ENCODE measurements around the gene GLB1L3.

GLB1L3 gene

GRCh38 chr11:134328433-134328832 lies 52.3 kb downstream of the GLB1L3 start:
- no peaks in the 10 kb centered on the region for H3K27me3 ChIP-seq (ENCODE audit: low read depth, low read length)
- no peaks in the 10 kb centered on the region for H3K9me3 ChIP-seq (ENCODE audit: control insufficient read depth in 1 of 2, low read length in 2 of 2)
- H3K36me3 ChIP-seq (ENCODE audit: control insufficient read depth in 1 of 2, insufficient read depth in 2 of 2, low read length in 2 of 2): no peaks in the 10 kb centered on the region
- H3K4me1 ChIP-seq (ENCODE audit: control insufficient read depth in 1 of 2, insufficient read depth in 2 of 2, low read length in 2 of 2): peaks cover 0 to 17% of the 10 kb centered on the region in 2 donors
- H3K4me3 ChIP-seq (ENCODE audit: low read depth in 1 of 2, low read length in 2 of 2): no peak overlapping the region
- no peak overlapping the region for H3K27ac ChIP-seq (ENCODE audit: low read length)

- H3K27ac ChIP-seq (ENCODE audit: low read length): no peak overlapping the region
- no peaks in the 10 kb centered on the region for H3K9me3 ChIP-seq (ENCODE audit: control insufficient read depth in 1 of 2, low read length in 2 of 2)
- peak overlapping the region; percentile 42 to 59 for H3K4me3 ChIP-seq (ENCODE audit: low read depth in 1 of 2, low read length in 2 of 2)
- peaks cover 0 to 17% of the 10 kb centered on the region in 2 donors for H3K4me1 ChIP-seq (ENCODE audit: control insufficient read depth in 1 of 2, insufficient read depth in 2 of 2, low read length in 2 of 2)
- no peaks in the 10 kb centered on the region for H3K36me3 ChIP-seq (ENCODE audit: control insufficient read depth in 1 of 2, insufficient read depth in 2 of 2, low read length in 2 of 2)
- no peaks in the 10 kb centered on the region for H3K27me3 ChIP-seq (ENCODE audit: low read depth, low read length)
Measured at GRCh38 chr11:134330611-134331353, 54.6 kb downstream of the GLB1L3 start.

- H3K9me3 ChIP-seq (ENCODE audit: control insufficient read depth in 1 of 2, low read length in 2 of 2): no peaks in the 10 kb centered on the region
Measured at GRCh38 chr11:134331354-134332188, 55.4 kb downstream of the GLB1L3 start, which contains the start of gene GLB1L2. TSS of gene GLB1L2 (plus strand) at chr11:134331988. CDS start at chr11:134332062, 74 bp downstream.

GRCh38 chr11:134332189-134332631 lies 56.0 kb downstream of the GLB1L3 start:
- Histone ChIP-seq H3K4me3 (ENCODE audit: low read depth in 1 of 2, low read length in 2 of 2) (peak overlapping the region; percentile 48 to 63), H3K27me3 (ENCODE audit: low read depth, low read length) (no peaks in the 10 kb centered on the region), H3K27ac (ENCODE audit: low read length) (no peak overlapping the region), H3K9me3 (ENCODE audit: control insufficient read depth in 1 of 2, low read length in 2 of 2) (no peaks in the 10 kb centered on the region), H3K36me3 (ENCODE audit: control insufficient read depth in 1 of 2, insufficient read depth in 2 of 2, low read length in 2 of 2) (no peaks in the 10 kb centered on the region), H3K4me1 (ENCODE audit: control insufficient read depth in 1 of 2, insufficient read depth in 2 of 2, low read length in 2 of 2) (peaks cover 0 to 17% of the 10 kb centered on the region in 2 donors)

More at GRCh38 chr11:134331354-134332188, 55.4 kb downstream of the GLB1L3 start, which contains the start of gene GLB1L2:
- no peak within 1 kb of the TSS for H3K27ac ChIP-seq (ENCODE audit: low read length)
- no peaks in the 10 kb centered on the region for H3K36me3 ChIP-seq (ENCODE audit: control insufficient read depth in 1 of 2, insufficient read depth in 2 of 2, low read length in 2 of 2)
- H3K4me3 ChIP-seq (ENCODE audit: low read depth in 1 of 2, low read length in 2 of 2): peak within 1 kb of the TSS; percentile 59 to 63
- H3K27me3 ChIP-seq (ENCODE audit: low read depth, low read length): no peaks in the 10 kb centered on the region
- peaks cover 0 to 17% of the 10 kb centered on the region in 2 donors for H3K4me1 ChIP-seq (ENCODE audit: control insufficient read depth in 1 of 2, insufficient read depth in 2 of 2, low read length in 2 of 2)

GRCh38 chr11:134332782-134333181 lies 56.6 kb downstream of the GLB1L3 start:
- Histone ChIP-seq H3K9me3 (ENCODE audit: control insufficient read depth in 1 of 2, low read length in 2 of 2) (no peaks in the 10 kb centered on the region), H3K27ac (ENCODE audit: low read length) (no peak overlapping the region), H3K4me3 (ENCODE audit: low read depth in 1 of 2, low read length in 2 of 2) (peak overlapping the region; percentile 48 to 63)

GRCh38 chr11:134333312-134333711 lies 57.1 kb downstream of the GLB1L3 start:
- Histone ChIP-seq H3K36me3 (ENCODE audit: control insufficient read depth in 1 of 2, insufficient read depth in 2 of 2, low read length in 2 of 2) (no peaks in the 10 kb centered on the region), H3K9me3 (ENCODE audit: control insufficient read depth in 1 of 2, low read length in 2 of 2) (no peaks in the 10 kb centered on the region), H3K27me3 (ENCODE audit: low read depth, low read length) (no peaks in the 10 kb centered on the region), H3K4me1 (ENCODE audit: control insufficient read depth in 1 of 2, insufficient read depth in 2 of 2, low read length in 2 of 2) (peaks cover 0 to 17% of the 10 kb centered on the region in 2 donors), H3K27ac (ENCODE audit: low read length) (no peak overlapping the region), H3K4me3 (ENCODE audit: low read depth in 1 of 2, low read length in 2 of 2) (no peak overlapping the region)

More at GRCh38 chr11:134332782-134333181, 56.6 kb downstream of the GLB1L3 start:
- H3K4me1 ChIP-seq (ENCODE audit: control insufficient read depth in 1 of 2, insufficient read depth in 2 of 2, low read length in 2 of 2): peaks cover 0 to 17% of the 10 kb centered on the region in 2 donors
- no peaks in the 10 kb centered on the region for H3K27me3 ChIP-seq (ENCODE audit: low read depth, low read length)
- H3K36me3 ChIP-seq (ENCODE audit: control insufficient read depth in 1 of 2, insufficient read depth in 2 of 2, low read length in 2 of 2): no peaks in the 10 kb centered on the region

GRCh38 chr11:134333946-134334345 lies 57.8 kb downstream of the GLB1L3 start:
- H3K9me3 ChIP-seq (ENCODE audit: control insufficient read depth in 1 of 2, low read length in 2 of 2): no peaks in the 10 kb centered on the region
- H3K4me3 ChIP-seq (ENCODE audit: low read depth in 1 of 2, low read length in 2 of 2): no peak overlapping the region
- H3K4me1 ChIP-seq (ENCODE audit: control insufficient read depth in 1 of 2, insufficient read depth in 2 of 2, low read length in 2 of 2): peaks cover 0 to 17% of the 10 kb centered on the region in 2 donors
- no peaks in the 10 kb centered on the region for H3K27me3 ChIP-seq (ENCODE audit: low read depth, low read length)
- H3K27ac ChIP-seq (ENCODE audit: low read length): no peak overlapping the region
- H3K36me3 ChIP-seq (ENCODE audit: control insufficient read depth in 1 of 2, insufficient read depth in 2 of 2, low read length in 2 of 2): no peaks in the 10 kb centered on the region

- peaks cover 0 to 17% of the 10 kb centered on the region in 2 donors for H3K4me1 ChIP-seq (ENCODE audit: control insufficient read depth in 1 of 2, insufficient read depth in 2 of 2, low read length in 2 of 2)
- no peak overlapping the region for H3K4me3 ChIP-seq (ENCODE audit: low read depth in 1 of 2, low read length in 2 of 2)
- no peaks in the 10 kb centered on the region for H3K27me3 ChIP-seq (ENCODE audit: low read depth, low read length)
- H3K9me3 ChIP-seq (ENCODE audit: control insufficient read depth in 1 of 2, low read length in 2 of 2): no peaks in the 10 kb centered on the region
- H3K36me3 ChIP-seq (ENCODE audit: control insufficient read depth in 1 of 2, insufficient read depth in 2 of 2, low read length in 2 of 2): no peaks in the 10 kb centered on the region
- no peak overlapping the region for H3K27ac ChIP-seq (ENCODE audit: low read length)
Measured at GRCh38 chr11:134334796-134335571, 58.8 kb downstream of the GLB1L3 start.

- no peak overlapping the region for H3K4me3 ChIP-seq (ENCODE audit: low read depth in 1 of 2, low read length in 2 of 2)
- H3K27ac ChIP-seq (ENCODE audit: low read length): no peak overlapping the region
- H3K27me3 ChIP-seq (ENCODE audit: low read depth, low read length): no peaks in the 10 kb centered on the region
- H3K36me3 ChIP-seq (ENCODE audit: control insufficient read depth in 1 of 2, insufficient read depth in 2 of 2, low read length in 2 of 2): no peaks in the 10 kb centered on the region
- no peaks in the 10 kb centered on the region for H3K9me3 ChIP-seq (ENCODE audit: control insufficient read depth in 1 of 2, low read length in 2 of 2)
- peaks cover 0 to 7% of the 10 kb centered on the region in 2 donors for H3K4me1 ChIP-seq (ENCODE audit: control insufficient read depth in 1 of 2, insufficient read depth in 2 of 2, low read length in 2 of 2)
Measured at GRCh38 chr11:134337051-134337450, 60.9 kb downstream of the GLB1L3 start.

GRCh38 chr11:134338068-134338467 lies 61.9 kb downstream of the GLB1L3 start:
- H3K4me1 ChIP-seq (ENCODE audit: control insufficient read depth in 1 of 2, insufficient read depth in 2 of 2, low read length in 2 of 2): no peaks in the 10 kb centered on the region
- H3K9me3 ChIP-seq (ENCODE audit: control insufficient read depth in 1 of 2, low read length in 2 of 2): no peaks in the 10 kb centered on the region
- no peaks in the 10 kb centered on the region for H3K27me3 ChIP-seq (ENCODE audit: low read depth, low read length)
- no peak overlapping the region for H3K27ac ChIP-seq (ENCODE audit: low read length)
- no peaks in the 10 kb centered on the region for H3K36me3 ChIP-seq (ENCODE audit: control insufficient read depth in 1 of 2, insufficient read depth in 2 of 2, low read length in 2 of 2)
- no peak overlapping the region for H3K4me3 ChIP-seq (ENCODE audit: low read depth in 1 of 2, low read length in 2 of 2)

GRCh38 chr11:134338654-134339053 lies 62.5 kb downstream of the GLB1L3 start:
- Histone ChIP-seq H3K9me3 (ENCODE audit: control insufficient read depth in 1 of 2, low read length in 2 of 2) (no peaks in the 10 kb centered on the region), H3K4me1 (ENCODE audit: control insufficient read depth in 1 of 2, insufficient read depth in 2 of 2, low read length in 2 of 2) (no peaks in the 10 kb centered on the region), H3K27ac (ENCODE audit: low read length) (no peak overlapping the region), H3K27me3 (ENCODE audit: low read depth, low read length) (no peaks in the 10 kb centered on the region), H3K36me3 (ENCODE audit: control insufficient read depth in 1 of 2, insufficient read depth in 2 of 2, low read length in 2 of 2) (no peaks in the 10 kb centered on the region), H3K4me3 (ENCODE audit: low read depth in 1 of 2, low read length in 2 of 2) (no peak overlapping the region)
